GM06990 (cell line): ENCODE results near the gene C4orf17.

Experiments used
- DNase-seq: peaks from one replicate; pipeline ENCODE4 v3.0.0-alpha.2; 2011; ENCODE audit not compliant: insufficient read length; ENCODE audit errors: extremely low read depth
- H3K27me3 ChIP-seq: replicated peaks from 2 replicates; pipeline ENCODE4 v1.6.0; 2011; ENCODE audit warnings: low read length; ENCODE audit not compliant: control insufficient read depth, insufficient read depth
- H3K36me3 ChIP-seq: 2 replicates; pipeline ENCODE4 v1.5.1; 2011; ENCODE audit warnings: low read length; ENCODE audit not compliant: control insufficient read depth, insufficient read depth
- H3K4me3 ChIP-seq: replicated peaks from 2 replicates; pipeline ENCODE4 v1.5.1; 2011; ENCODE audit warnings: low read depth, mild to moderate bottlenecking, control low read depth, low read length
- TF ChIP-seq, protein P1 (sequence below): IDR thresholded peaks from 2 replicates; pipeline ENCODE4 v1.5.1; 2011; ENCODE audit warnings: low read length, control low read depth, mild to moderate bottlenecking, inconsistent platforms; ENCODE audit not compliant: insufficient read depth, poor library complexity, severe bottlenecking

C4orf17 gene

DNA sequence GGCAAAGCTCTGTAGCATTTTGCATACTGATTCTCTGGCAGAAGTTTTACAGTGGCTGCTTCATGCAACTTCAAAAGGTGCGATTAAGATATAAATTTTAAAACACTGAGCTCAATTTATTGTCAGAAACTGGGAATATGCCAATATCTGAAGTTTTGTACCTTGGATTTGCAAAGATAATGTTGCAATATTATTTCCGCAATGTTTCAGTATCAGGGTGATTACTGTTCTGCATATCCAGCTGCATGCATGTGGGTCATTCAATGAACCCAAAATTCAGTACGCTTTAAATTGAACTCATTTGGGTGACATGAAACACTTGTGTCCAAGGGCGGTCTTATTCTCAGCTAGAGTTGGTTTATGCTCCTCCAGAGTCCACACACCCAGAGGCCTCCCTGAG is 26.9 kb downstream of the C4orf17 start:
- TF ChIP-seq, protein P1, sequence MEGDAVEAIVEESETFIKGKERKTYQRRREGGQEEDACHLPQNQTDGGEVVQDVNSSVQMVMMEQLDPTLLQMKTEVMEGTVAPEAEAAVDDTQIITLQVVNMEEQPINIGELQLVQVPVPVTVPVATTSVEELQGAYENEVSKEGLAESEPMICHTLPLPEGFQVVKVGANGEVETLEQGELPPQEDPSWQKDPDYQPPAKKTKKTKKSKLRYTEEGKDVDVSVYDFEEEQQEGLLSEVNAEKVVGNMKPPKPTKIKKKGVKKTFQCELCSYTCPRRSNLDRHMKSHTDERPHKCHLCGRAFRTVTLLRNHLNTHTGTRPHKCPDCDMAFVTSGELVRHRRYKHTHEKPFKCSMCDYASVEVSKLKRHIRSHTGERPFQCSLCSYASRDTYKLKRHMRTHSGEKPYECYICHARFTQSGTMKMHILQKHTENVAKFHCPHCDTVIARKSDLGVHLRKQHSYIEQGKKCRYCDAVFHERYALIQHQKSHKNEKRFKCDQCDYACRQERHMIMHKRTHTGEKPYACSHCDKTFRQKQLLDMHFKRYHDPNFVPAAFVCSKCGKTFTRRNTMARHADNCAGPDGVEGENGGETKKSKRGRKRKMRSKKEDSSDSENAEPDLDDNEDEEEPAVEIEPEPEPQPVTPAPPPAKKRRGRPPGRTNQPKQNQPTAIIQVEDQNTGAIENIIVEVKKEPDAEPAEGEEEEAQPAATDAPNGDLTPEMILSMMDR, result no peak
- no peaks in the 10 kb centered on the region for H3K36me3 ChIP-seq
- H3K4me3 ChIP-seq, result no peak overlapping the region
- H3K27me3 ChIP-seq, result no peaks in the 10 kb centered on the region
- no peak for DNase-seq

DNA sequence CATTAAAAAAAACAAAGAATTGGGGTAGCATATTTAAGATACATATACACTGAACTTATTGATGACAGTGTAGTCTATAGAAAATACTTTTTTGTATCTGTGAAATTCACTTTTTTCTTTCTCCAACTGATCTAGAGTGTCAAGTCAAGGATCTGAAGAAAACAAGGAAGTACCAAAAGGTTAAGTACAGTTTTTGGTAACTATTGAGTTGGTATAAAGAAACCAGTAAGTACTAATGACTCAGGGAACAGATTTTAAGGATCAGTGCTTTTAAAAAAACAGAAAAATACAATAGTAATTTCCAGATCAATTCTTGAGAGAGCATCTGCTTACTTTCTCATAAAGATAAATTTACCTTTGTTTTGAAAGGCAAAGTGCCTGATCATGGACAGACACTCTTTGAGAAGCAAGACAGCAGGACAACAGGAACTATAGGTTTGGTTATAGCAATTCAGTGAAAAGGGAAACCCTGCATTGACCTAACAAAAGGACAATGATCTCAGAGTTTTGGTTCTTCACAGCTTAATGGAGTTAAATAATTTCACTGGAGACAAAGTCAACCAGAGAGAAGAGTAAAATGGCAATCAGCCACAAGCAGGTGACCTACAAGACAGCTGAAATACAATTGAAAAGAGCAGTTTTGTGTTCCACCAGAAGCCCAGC is 29.6 kb downstream of the C4orf17 start:
- H3K4me3 ChIP-seq, result no peak overlapping the region
- TF ChIP-seq, protein P1, result no peak
- H3K27me3 ChIP-seq, result no peaks in the 10 kb centered on the region
- H3K36me3 ChIP-seq, result no peaks in the 10 kb centered on the region
- no peak for DNase-seq

DNA sequence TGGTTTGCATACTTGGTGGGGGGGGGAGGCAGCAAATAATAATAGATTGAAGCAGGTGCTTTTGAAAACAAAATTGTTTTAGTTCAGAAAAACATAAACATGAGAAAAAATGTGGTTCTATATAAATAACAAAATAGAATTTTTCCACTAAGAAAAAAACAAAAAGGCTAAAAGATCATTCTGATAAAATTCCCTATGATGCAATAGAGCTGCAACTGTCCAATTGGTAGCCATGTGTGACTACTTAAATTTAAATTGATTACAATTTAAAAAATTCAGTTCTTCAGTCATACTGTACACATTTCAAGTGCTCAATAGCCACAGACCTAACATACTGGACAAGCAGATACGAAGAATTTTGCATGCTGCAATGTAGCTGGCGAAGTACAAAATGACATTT is 42.1 kb downstream of the C4orf17 start:
- Histone ChIP-seq H3K4me3 (no peak overlapping the region), H3K36me3 (no peaks in the 10 kb centered on the region), H3K27me3 (no peaks in the 10 kb centered on the region)
- DNase-seq, result no peak
- TF ChIP-seq, protein P1, result no peak

DNA sequence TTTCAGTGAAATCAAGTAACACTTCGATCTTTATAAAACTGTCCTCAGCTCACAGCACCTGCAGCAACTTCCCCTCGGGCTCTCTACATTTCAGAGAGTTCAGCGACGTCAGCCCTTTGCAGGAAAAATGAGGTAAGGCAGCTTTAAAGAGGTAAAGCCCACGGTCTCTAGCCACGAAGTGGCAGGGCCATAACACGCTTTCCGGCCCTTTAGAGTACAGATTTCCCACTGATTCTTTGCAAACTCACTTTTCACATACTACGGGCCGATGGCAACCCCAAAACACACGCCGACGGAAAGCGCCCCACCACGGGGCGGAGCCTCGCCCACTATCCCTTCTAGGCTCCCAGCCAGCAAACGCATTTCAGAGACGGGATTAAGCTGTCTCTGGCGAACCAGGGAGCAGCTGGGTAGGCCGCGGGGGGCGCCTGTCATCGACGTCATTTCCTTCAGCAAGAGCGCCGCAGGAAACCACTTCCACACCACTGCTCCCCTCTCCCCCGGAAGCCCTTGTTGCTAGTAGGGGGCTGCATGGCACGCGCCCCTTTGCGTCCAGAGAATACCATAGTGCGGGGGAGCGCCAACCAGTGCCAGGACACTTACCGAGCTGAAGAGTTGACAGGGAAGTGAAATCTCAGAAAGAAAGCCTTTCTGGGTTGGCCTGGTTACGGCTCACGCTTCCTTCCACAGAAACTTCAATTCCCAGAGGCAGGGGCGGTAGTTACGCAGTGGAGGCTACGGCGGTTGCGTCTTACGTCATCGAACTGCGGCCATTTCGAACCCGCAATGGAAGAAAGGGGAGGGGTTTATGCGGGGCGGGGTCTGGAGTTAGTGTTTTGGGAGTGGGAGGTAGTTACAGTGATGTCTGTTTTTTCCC is 52.7 kb downstream of the C4orf17 start, which contains the start of gene TRMT10A:
Gene TRMT10A (minus strand): TSS at position 730 of the 877 bp plus-strand sequence. CDS start 4,701 bp downstream, outside the sequence.
- TF ChIP-seq, protein P1, result no peak
- Histone ChIP-seq H3K36me3 (no peaks in the 10 kb centered on the region), H3K27me3 (no peaks in the 10 kb centered on the region), H3K4me3 (peak within 1 kb of the TSS; percentile 84)
- DNase-seq, result peak; percentile 95

DNA sequence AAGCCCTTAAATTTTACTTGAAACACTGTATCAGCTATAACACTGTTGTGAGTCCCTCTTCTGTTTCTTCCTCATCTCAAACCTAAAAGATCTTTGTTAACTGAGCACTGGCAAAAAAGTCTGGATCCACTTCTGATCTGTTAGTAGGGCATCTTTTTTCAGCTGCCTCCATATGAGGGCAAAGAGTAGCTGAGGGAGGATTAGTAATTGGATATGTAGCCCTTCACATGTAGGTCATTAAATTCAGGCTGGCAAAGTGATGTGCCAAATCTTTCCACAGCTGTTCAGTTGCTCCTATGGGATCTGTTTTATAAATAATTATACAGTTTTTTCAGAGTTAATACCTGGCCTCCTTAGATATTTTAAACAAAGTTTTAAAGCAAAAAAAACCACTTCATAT is 54.1 kb downstream of the C4orf17 start:
- no peak for DNase-seq
- TF ChIP-seq, protein P1, result no peak
- H3K36me3 ChIP-seq, result no peaks in the 10 kb centered on the region
- H3K27me3 ChIP-seq, result no peaks in the 10 kb centered on the region
- H3K4me3 ChIP-seq, result no peak overlapping the region
